Endothelial cell of umbilical vein (primary cell): ENCODE results near the gene INPP5E. TPM values are rescaled to one million over a fixed set of nuclear protein-coding genes. Genes with fewer than 3 reads are reported as not detected.

Source experiments
- BruUV-seq: library from RNA; stranded (reverse); fragments of 400-500 nt; replicated peaks from 2 replicates; lab custom pipeline; 2021; lab: Mats Ljungman, UMichigan
- CTCF ChIA-PET: fragments of 300-600, 350-600 bp; sonication (Branson Sonifier 250); formaldehyde crosslinking; loops from one replicate; lab custom pipeline; 2021; ENCODE audit warnings: antibody characterized with exemption, inconsistent platforms; lab: Charles Lee
- POLR2A ChIA-PET: fragments of 300-600, 350-600 bp; sonication (Branson Sonifier 250); formaldehyde crosslinking; loops from one replicate; lab custom pipeline; 2021; ENCODE audit warnings: antibody characterized with exemption, inconsistent platforms; lab: Charles Lee
- DNase-seq: peaks from one replicate; pipeline ENCODE4 v3.0.0-alpha.2; 2011; ENCODE audit warnings: low read depth, low spot score
- FAIRE-seq: peaks from 2 replicates; lab custom pipeline; 2011; peaks lifted over from hg19 to GRCh38; lab: Jason Lieb, UNC
- H2AFZ ChIP-seq: 2 replicates; pipeline ENCODE4 v1.6.0; 2012; ENCODE audit warnings: low read depth, low read length, control low read depth, inconsistent platforms
- H3K27ac ChIP-seq: 2 replicates; pipeline ENCODE4 v1.5.1; 2011; ENCODE audit warnings: low read depth, mild to moderate bottlenecking, control low read depth, low read length, moderate library complexity; ENCODE audit not compliant: insufficient read depth
- H3K27me3 ChIP-seq, 2 experiments: 2 replicates each; pipeline versions ENCODE4 v1.6.0 to v1.6.1; 2011; ENCODE audit warnings: low read length in 2 of 2, mixed read lengths in 1 of 2; ENCODE audit not compliant: control insufficient read depth in 2 of 2, insufficient read depth in 2 of 2
- H3K36me3 ChIP-seq, 2 experiments: 2 replicates in 1 of 2; 3 replicates in 1 of 2; pipeline ENCODE4 v1.5.1; 2011; ENCODE audit warnings: low read length in 2 of 2, mild to moderate bottlenecking in 1 of 2, moderate library complexity in 1 of 2; ENCODE audit not compliant: control insufficient read depth in 2 of 2, insufficient read depth in 2 of 2; ENCODE audit errors: extremely low read depth in 1 of 2
- H3K4me1 ChIP-seq: 3 replicates; pipeline ENCODE4 v1.5.1; 2011; ENCODE audit warnings: mild to moderate bottlenecking, low read length; ENCODE audit not compliant: control insufficient read depth, insufficient read depth; ENCODE audit errors: extremely low read depth
- H3K4me2 ChIP-seq: 2 replicates; pipeline ENCODE4 v1.6.1; 2011; ENCODE audit warnings: low read length, control low read depth, mixed read lengths; ENCODE audit not compliant: insufficient read depth
- H3K4me3 ChIP-seq, 3 experiments: fragments of 200-600 bp in 1 of 3; sonication (generic), shearing (Covaris generic) in 1 of 3; replicated peaks in 1 of 3; 2 replicates each; pipeline ENCODE4 v1.5.1; 2011 to 2016; ENCODE audit warnings: control low read depth in 3 of 3, low read length in 3 of 3, mild to moderate bottlenecking in 2 of 3, inconsistent platforms in 1 of 3, low read depth in 1 of 3, moderate library complexity in 1 of 3; ENCODE audit not compliant: insufficient read depth in 1 of 3
- H3K79me2 ChIP-seq: 2 replicates; pipeline ENCODE4 v1.6.0; 2012; ENCODE audit warnings: low read length, inconsistent platforms; ENCODE audit not compliant: control insufficient read depth, insufficient read depth
- H3K9ac ChIP-seq: replicated peaks from 2 replicates; pipeline ENCODE3; 2011; ENCODE audit warnings: low read length, control low read depth; ENCODE audit not compliant: insufficient read depth; ENCODE audit errors: extremely low read depth
- H3K9me1 ChIP-seq: replicated peaks from 3 replicates; pipeline ENCODE4 v1.6.0; 2011; ENCODE audit warnings: mild to moderate bottlenecking, low read length; ENCODE audit not compliant: control insufficient read depth, insufficient read depth; ENCODE audit errors: extremely low read depth
- H3K9me3 ChIP-seq: replicated peaks from 2 replicates; pipeline ENCODE4 v1.5.1; 2012; ENCODE audit warnings: low read length, inconsistent platforms; ENCODE audit not compliant: control insufficient read depth, insufficient read depth
- H4K20me1 ChIP-seq: replicated peaks from 2 replicates; pipeline ENCODE3; 2011; ENCODE audit warnings: mild to moderate bottlenecking, low read length; ENCODE audit not compliant: control insufficient read depth, insufficient read depth; ENCODE audit errors: extremely low read depth
- CTCF ChIP-seq, 2 donors: IDR thresholded peaks; 1 replicate in 1 of 2; 2 replicates in 1 of 2; pipeline ENCODE4 v1.5.1; 2011; ENCODE audit warnings: low read length in 2 of 2, mild to moderate bottlenecking in 2 of 2, moderate library complexity in 2 of 2, control low read depth in 1 of 2, inconsistent platforms in 1 of 2, low read depth in 1 of 2; ENCODE audit not compliant: insufficient read depth in 1 of 2; ENCODE audit errors: extremely low read depth in 1 of 2
- EZH2 ChIP-seq: IDR thresholded peaks from 2 replicates; pipeline ENCODE4 v1.6.1; 2012; ENCODE audit warnings: borderline replicate concordance, low read depth, mild to moderate bottlenecking, moderate library complexity, low read length, inconsistent platforms; ENCODE audit not compliant: severe bottlenecking
- FOS ChIP-seq: IDR thresholded peaks from 2 replicates; pipeline ENCODE4 v1.6.1; 2011; ENCODE audit warnings: mild to moderate bottlenecking, low read length, moderate library complexity, borderline replicate concordance; ENCODE audit not compliant: insufficient read depth
- GATA2 ChIP-seq: IDR thresholded peaks from 2 replicates; pipeline ENCODE4 v1.7.0; 2011; ENCODE audit warnings: low read depth, mild to moderate bottlenecking, moderate library complexity, mixed read lengths, low read length; ENCODE audit not compliant: insufficient read length, insufficient read depth
- JUN ChIP-seq: IDR thresholded peaks from 2 replicates; pipeline ENCODE4 v1.6.1; 2011; ENCODE audit warnings: borderline replicate concordance, low read depth; ENCODE audit not compliant: insufficient read length, insufficient read depth
- MAX ChIP-seq: IDR thresholded peaks from 2 replicates; pipeline ENCODE4 v1.6.1; 2011; ENCODE audit not compliant: insufficient read depth, insufficient read length
- POLR2A ChIP-seq: IDR thresholded peaks from 2 replicates; pipeline ENCODE4 v1.6.1; 2012; ENCODE audit warnings: low read depth, mild to moderate bottlenecking, control low read depth, low read length
- POLR2AphosphoS5 ChIP-seq: IDR thresholded peaks from 2 replicates; pipeline ENCODE4 v1.6.1; 2012; ENCODE audit warnings: low read depth, mild to moderate bottlenecking, control low read depth, low read length, moderate library complexity; ENCODE audit not compliant: insufficient read depth
- dilution Hi-C: fragments of 300-500 bp; cut with MboI; formaldehyde crosslinking; loops from one replicate; pipeline ENCODE4 v1.15.0; 2019; ENCODE audit warnings: low sequenced_read_pairs; ENCODE audit not compliant: extremely low pct_ligation_motif_present
- intact Hi-C: fragments of 100-400 bp; cut with micrococcal nuclease; formaldehyde crosslinking; loops from one replicate; pipeline ENCODE4 v1.10.0; 2022
- polyA plus RNA-seq, 4 experiments: library from polyadenylated mRNA; depleted of rRNA in 3 of 4; stranded (reverse) in 3 of 4; unstranded in 1 of 4; fragments of >200 nt; gene quantifications; 2 replicates each; pipeline versions ENCODE4 v1.2.1 to v1.2.3, GENCODE V29; 2011 to 2012; ENCODE audit warnings: missing spikeins in 1 of 4
- total RNA-seq: library from RNA; stranded (reverse); gene quantifications from 2 replicates; pipeline ENCODE4 v1.2.3, GENCODE V29; 2021

INPP5E gene
- total and polyA plus RNA-seq, 2 donors (not counting 3 experiments of a cell fraction or from before 2014, with no cell fraction given) = 15.0 to 24.5 TPM

GRCh38 chr9:136457326-136457725 lies 17.7 kb upstream of the INPP5E start:
- Histone ChIP-seq H3K4me1 (no peaks in the 10 kb centered on the region), H3K9ac (no peak overlapping the region), H4K20me1 (no peaks in the 10 kb centered on the region), H2AFZ (no peak overlapping the region), H3K9me1 (no peaks in the 10 kb centered on the region), H3K27me3 (no peaks in the 10 kb centered on the region), H3K79me2 (no peaks in the 10 kb centered on the region), H3K9me3 (no peaks in the 10 kb centered on the region), H3K4me3 (no peak overlapping the region), H3K36me3 (peaks cover 25 to 62% of the 10 kb centered on the region in 2 experiments), H3K4me2 (no peak overlapping the region), H3K27ac (no peak overlapping the region)
- intact Hi-C loops = no loop called here
- TF ChIP-seq EZH2 = no peak
- TF ChIP-seq POLR2A = no peak
- no peak for TF ChIP-seq CTCF (IDR thresholded peaks at IDR 0.05; ENCODE audit: extremely low read depth in 1 of 2, insufficient read depth in 1 of 2, low read depth in 1 of 2, low read length in 2 of 2)
- no peak for TF ChIP-seq MAX
- TF ChIP-seq GATA2 = no peak
- TF ChIP-seq POLR2AphosphoS5 = no peak
- no peak for TF ChIP-seq JUN
- TF ChIP-seq FOS = no peak
- BruUV-seq = no TSS peak
- ChIA-PET CTCF (no interaction called here), POLR2A (interaction anchor here (0.7 kb wide), 1 partner anchor 44 kb away, joined by 3 read pairs; no protein-coding TSS in a partner anchor)
- FAIRE-seq (no peak), DNase-seq (no peak)
- dilution Hi-C loops = no loop called here
